ENCODE results near the gene CD84.

- no peak for TF ChIP-seq MYC (IDR thresholded peaks at IDR 0.05; ENCODE audit: low read depth, low read length)
- peak; percentile 28 for TF ChIP-seq CTCF (IDR thresholded peaks at IDR 0.05; ENCODE audit: low read depth, low read length)
These were observed 34.6 kb downstream of the CD84 start for GRCh38 chr1:160544647-160545046.
